Lower leg skin (tissue), 3 donors: ENCODE results near the gene ULK2.

Source experiments
- POLR2A ChIP-seq, 2 donors: fragments of 450-650 bp; IDR thresholded peaks; one replicate each; pipeline ENCODE4 v1.6.1; 2016 to 2017; ENCODE audit warnings: antibody characterized with exemption in 2 of 2, mild to moderate bottlenecking in 1 of 2, moderate library complexity in 1 of 2
- TF ChIP-seq, protein P1 (sequence below), 3 donors: fragments of 450-650 bp; IDR thresholded peaks; one replicate each; pipeline ENCODE4 v1.5.1; 2016; ENCODE audit warnings: antibody characterized with exemption in 3 of 3, mild to moderate bottlenecking in 3 of 3, moderate library complexity in 2 of 3

DNA sequence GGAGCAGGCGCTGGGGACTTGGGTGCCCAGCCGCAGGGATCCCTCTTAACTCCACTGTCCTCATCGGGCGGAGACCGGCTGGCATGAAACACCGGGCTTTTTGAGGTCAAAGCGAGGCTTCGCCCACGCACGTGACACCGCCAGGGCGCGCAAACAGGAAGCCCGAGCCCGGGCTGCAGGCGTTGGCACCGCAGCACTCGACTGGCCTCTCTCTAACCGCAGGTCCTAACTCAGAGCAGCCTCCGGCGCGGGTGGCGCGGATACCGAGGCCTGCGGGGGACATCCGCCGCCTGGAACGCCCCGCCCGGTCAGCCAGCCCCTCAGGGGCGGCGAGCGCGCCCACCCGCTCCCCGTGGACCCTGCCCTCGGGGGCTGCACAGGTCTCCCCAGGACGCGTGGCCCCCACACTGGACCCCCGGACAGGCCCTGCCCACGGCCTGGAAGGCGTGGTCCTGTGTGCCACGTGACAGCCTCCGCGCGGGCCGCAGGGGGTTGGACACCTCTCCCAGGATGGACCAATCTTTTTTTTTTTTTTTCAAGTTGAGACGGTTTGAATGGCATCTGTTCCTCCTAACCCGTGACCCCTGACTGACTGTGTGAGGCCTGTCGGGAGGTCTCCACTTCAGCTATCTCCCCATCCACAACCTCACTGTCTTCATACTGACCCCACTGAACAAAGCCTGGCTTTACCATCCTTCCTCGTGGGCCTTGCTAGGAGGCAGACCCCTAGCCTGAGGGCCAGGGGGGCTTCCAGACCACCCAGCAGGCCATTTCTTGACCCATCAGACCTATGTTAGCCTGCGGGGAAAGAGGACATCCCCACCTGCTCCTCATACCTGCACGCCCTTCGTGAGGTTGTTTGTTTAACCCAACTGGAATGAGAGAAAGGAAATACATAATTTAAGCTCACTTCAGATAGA lies 143.0 kb downstream of the ULK2 start:
- TF ChIP-seq, protein P1, sequence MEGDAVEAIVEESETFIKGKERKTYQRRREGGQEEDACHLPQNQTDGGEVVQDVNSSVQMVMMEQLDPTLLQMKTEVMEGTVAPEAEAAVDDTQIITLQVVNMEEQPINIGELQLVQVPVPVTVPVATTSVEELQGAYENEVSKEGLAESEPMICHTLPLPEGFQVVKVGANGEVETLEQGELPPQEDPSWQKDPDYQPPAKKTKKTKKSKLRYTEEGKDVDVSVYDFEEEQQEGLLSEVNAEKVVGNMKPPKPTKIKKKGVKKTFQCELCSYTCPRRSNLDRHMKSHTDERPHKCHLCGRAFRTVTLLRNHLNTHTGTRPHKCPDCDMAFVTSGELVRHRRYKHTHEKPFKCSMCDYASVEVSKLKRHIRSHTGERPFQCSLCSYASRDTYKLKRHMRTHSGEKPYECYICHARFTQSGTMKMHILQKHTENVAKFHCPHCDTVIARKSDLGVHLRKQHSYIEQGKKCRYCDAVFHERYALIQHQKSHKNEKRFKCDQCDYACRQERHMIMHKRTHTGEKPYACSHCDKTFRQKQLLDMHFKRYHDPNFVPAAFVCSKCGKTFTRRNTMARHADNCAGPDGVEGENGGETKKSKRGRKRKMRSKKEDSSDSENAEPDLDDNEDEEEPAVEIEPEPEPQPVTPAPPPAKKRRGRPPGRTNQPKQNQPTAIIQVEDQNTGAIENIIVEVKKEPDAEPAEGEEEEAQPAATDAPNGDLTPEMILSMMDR (IDR thresholded peaks at IDR 0.05) = no peak
- TF ChIP-seq POLR2A (IDR thresholded peaks at IDR 0.05) = peak in 1 of 2 donors; percentile 24
